Lower leg skin (tissue), 3 donors: ENCODE results near the gene CCBE1.

Experiments
- POLR2A ChIP-seq, 2 donors: fragments of 450-650 bp; IDR thresholded peaks; one replicate each; pipeline ENCODE4 v1.6.1; 2016 to 2017; ENCODE audit warnings: antibody characterized with exemption in 2 of 2, mild to moderate bottlenecking in 1 of 2, moderate library complexity in 1 of 2
- TF ChIP-seq, protein P1 (sequence below), 3 donors: fragments of 450-650 bp; IDR thresholded peaks; one replicate each; pipeline ENCODE4 v1.5.1; 2016; ENCODE audit warnings: antibody characterized with exemption in 3 of 3, mild to moderate bottlenecking in 3 of 3, moderate library complexity in 2 of 3

DNA sequence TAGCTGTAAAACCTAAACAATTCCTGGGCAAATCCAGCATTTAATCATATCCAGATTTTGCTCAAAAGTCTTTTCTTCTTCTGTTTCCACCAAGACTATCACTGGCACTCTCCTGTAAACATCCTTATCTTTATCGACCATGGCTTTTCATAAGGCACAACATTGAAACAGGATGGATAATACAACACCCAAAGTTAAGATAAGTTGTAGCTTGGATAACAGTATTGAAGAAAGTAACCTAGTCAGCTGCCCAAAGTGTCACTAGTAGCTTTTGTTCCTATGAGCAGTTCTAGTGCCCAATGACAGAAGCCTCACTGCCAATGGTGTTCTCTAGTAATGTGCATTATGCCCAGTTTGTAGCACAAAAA, 22.3 kb downstream of the CCBE1 start:
- TF ChIP-seq, protein P1, sequence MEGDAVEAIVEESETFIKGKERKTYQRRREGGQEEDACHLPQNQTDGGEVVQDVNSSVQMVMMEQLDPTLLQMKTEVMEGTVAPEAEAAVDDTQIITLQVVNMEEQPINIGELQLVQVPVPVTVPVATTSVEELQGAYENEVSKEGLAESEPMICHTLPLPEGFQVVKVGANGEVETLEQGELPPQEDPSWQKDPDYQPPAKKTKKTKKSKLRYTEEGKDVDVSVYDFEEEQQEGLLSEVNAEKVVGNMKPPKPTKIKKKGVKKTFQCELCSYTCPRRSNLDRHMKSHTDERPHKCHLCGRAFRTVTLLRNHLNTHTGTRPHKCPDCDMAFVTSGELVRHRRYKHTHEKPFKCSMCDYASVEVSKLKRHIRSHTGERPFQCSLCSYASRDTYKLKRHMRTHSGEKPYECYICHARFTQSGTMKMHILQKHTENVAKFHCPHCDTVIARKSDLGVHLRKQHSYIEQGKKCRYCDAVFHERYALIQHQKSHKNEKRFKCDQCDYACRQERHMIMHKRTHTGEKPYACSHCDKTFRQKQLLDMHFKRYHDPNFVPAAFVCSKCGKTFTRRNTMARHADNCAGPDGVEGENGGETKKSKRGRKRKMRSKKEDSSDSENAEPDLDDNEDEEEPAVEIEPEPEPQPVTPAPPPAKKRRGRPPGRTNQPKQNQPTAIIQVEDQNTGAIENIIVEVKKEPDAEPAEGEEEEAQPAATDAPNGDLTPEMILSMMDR (IDR thresholded peaks at IDR 0.05) = no peak
- no peak for TF ChIP-seq POLR2A (IDR thresholded peaks at IDR 0.05)
